GM23338 (cell line): ENCODE measurements around the gene FLNB. TPM values are rescaled to one million over a fixed set of nuclear protein-coding genes. Genes with fewer than 3 reads are reported as not detected.
A peak's percentile ranks its signal among the peaks of the same experiment; 100 is the strongest.

Experiments used
- ATAC-seq: fragments of 200-7000 bp; cut with Tn5 transposase; 3 replicates; pipeline ENCODE4 v1.9.1; 2020
- DNase-seq: peaks from one replicate; pipeline ENCODE4 v3.0.0-alpha.2; 2015; ENCODE audit warnings: low spot score
- H2AFZ ChIP-seq: fragments of 200-600 bp; sonication (generic); 2 replicates; pipeline ENCODE4 v1.8.0; 2016; ENCODE audit warnings: antibody characterized with exemption, mild to moderate bottlenecking, moderate library complexity
- H3F3A ChIP-seq: fragments of 200-600 bp; sonication (generic); replicated peaks from 2 replicates; pipeline ENCODE4 v1.8.0; 2017; ENCODE audit warnings: antibody characterized with exemption, mixed run types, low read depth
- H3K27ac ChIP-seq: fragments of 200-600 bp; sonication (generic); 2 replicates; pipeline ENCODE4 v1.6.1; 2016; ENCODE audit warnings: low read depth
- H3K27me3 ChIP-seq: fragments of 200-600 bp; sonication (generic); 2 replicates; pipeline ENCODE4 v1.8.0; 2016; ENCODE audit warnings: mild to moderate bottlenecking, mixed run types, moderate library complexity; ENCODE audit not compliant: insufficient read depth
- H3K36me3 ChIP-seq: fragments of 200-600 bp; sonication (generic); 2 replicates; pipeline ENCODE4 v1.8.0; 2016; ENCODE audit warnings: mild to moderate bottlenecking; ENCODE audit not compliant: insufficient read depth
- H3K4me1 ChIP-seq: fragments of 200-600 bp; sonication (generic); 2 replicates; pipeline ENCODE4 v1.8.0; 2016; ENCODE audit warnings: mild to moderate bottlenecking, moderate library complexity; ENCODE audit not compliant: insufficient read depth
- H3K4me2 ChIP-seq: fragments of 200-600 bp; sonication (generic); 2 replicates; pipeline ENCODE4 v1.7.1; 2017; ENCODE audit warnings: mixed run types
- H3K4me3 ChIP-seq: fragments of 200-600 bp; sonication (generic); 2 replicates; pipeline ENCODE4 v1.6.1; 2016; ENCODE audit warnings: mixed run types
- H3K79me2 ChIP-seq: fragments of 200-600 bp; sonication (generic); replicated peaks from 2 replicates; pipeline ENCODE4 v1.8.0; 2017; ENCODE audit warnings: mild to moderate bottlenecking; ENCODE audit not compliant: insufficient read depth
- H3K9me2 ChIP-seq: fragments of 200-600 bp; sonication (generic); 2 replicates; pipeline ENCODE4 v1.8.0; 2017; ENCODE audit not compliant: insufficient read depth
- H4K20me1 ChIP-seq: fragments of 200-600 bp; sonication (generic); replicated peaks from 2 replicates; pipeline ENCODE4 v1.8.0; 2017; ENCODE audit warnings: mild to moderate bottlenecking; ENCODE audit not compliant: insufficient read depth
- H3K27ac Mint-ChIP-seq: 2 replicates; pipeline ENCODE4 v1.8.0; 2020; ENCODE audit warnings: inconsistent platforms, mild to moderate bottlenecking, moderate library complexity, mixed read lengths
- H3K27me3 Mint-ChIP-seq: 3 replicates; pipeline ENCODE4 v1.8.0; 2022; ENCODE audit warnings: low read depth, mild to moderate bottlenecking, moderate library complexity, mixed read lengths, inconsistent platforms; ENCODE audit not compliant: insufficient read depth, poor library complexity
- H3K36me3 Mint-ChIP-seq: 3 replicates; pipeline ENCODE4 v1.8.0; 2021; ENCODE audit warnings: low read depth, mild to moderate bottlenecking, inconsistent platforms, moderate library complexity, mixed read lengths
- H3K4me1 Mint-ChIP-seq: 3 replicates; pipeline ENCODE4 v1.8.0; 2020; ENCODE audit warnings: mild to moderate bottlenecking, inconsistent platforms, mixed read lengths
- H3K4me3 Mint-ChIP-seq: 3 replicates; pipeline ENCODE4 v1.8.0; 2021; ENCODE audit warnings: moderate library complexity, mild to moderate bottlenecking, inconsistent platforms, mixed read lengths
- H3K9me3 Mint-ChIP-seq: 3 replicates; pipeline ENCODE4 v1.8.0; 2020; ENCODE audit warnings: moderate library complexity, mild to moderate bottlenecking, inconsistent platforms, mixed read lengths
- CREB1 ChIP-seq: fragments of 250-450 bp; sonication (Bioruptor Pico); IDR thresholded peaks from 2 replicates; pipeline ENCODE4 v1.5.0; 2020; ENCODE audit warnings: low read depth, mild to moderate bottlenecking, moderate library complexity
- EZH2 ChIP-seq: fragments of 200-600 bp; sonication (generic); IDR thresholded peaks from one replicate; pipeline ENCODE4 v1.8.0; 2017; ENCODE audit warnings: antibody characterized with exemption, mild to moderate bottlenecking, low read depth; ENCODE audit not compliant: unreplicated experiment
- EZH2phosphoT487 ChIP-seq: fragments of 200-600 bp; sonication (generic); IDR thresholded peaks from one replicate; pipeline ENCODE4 v1.8.1; 2018; ENCODE audit warnings: antibody characterized with exemption; ENCODE audit not compliant: unreplicated experiment
- JUNB ChIP-seq: IDR thresholded peaks from one replicate; pipeline ENCODE4 v1.6.1; 2016; ENCODE audit warnings: antibody characterized with exemption; ENCODE audit not compliant: unreplicated experiment
- NANOG ChIP-seq: IDR thresholded peaks from 2 replicates; pipeline ENCODE4 v1.6.1; 2016; ENCODE audit warnings: antibody characterized with exemption, borderline replicate concordance
- POLR2AphosphoS5 ChIP-seq: IDR thresholded peaks from 2 replicates; pipeline ENCODE4 v1.6.1; 2016; ENCODE audit warnings: antibody characterized with exemption, low read depth
- STAT1 ChIP-seq: IDR thresholded peaks from one replicate; pipeline ENCODE4 v1.6.1; 2016; ENCODE audit warnings: antibody characterized with exemption; ENCODE audit not compliant: unreplicated experiment
- ZNF114 ChIP-seq: fragments of 250-450 bp; sonication (Bioruptor Pico); IDR thresholded peaks from 2 replicates; pipeline ENCODE4 v1.5.0; 2020; ENCODE audit warnings: mild to moderate bottlenecking, moderate library complexity
- polyA plus RNA-seq: library from polyadenylated mRNA; unstranded; fragments of >200 nt; fragmentation: Nextera tagmentation; extraction: Ambion mirVana; gene quantifications from 2 replicates; pipeline ENCODE4 v1.2.1, GENCODE V29; 2016
- total RNA-seq: library from RNA; depleted of rRNA; stranded (reverse); fragments of >200 nt; shearing (Covaris generic); gene quantifications from 2 replicates; pipeline ENCODE4 v1.2.3, GENCODE V29; 2014
- TF ChIP-seq, protein P1 (sequence below): IDR thresholded peaks from one replicate; pipeline ENCODE4 v1.6.1; 2018; ENCODE audit warnings: antibody characterized with exemption; ENCODE audit not compliant: unreplicated experiment
- TF ChIP-seq, protein P2 (sequence below), 2 experiments: fragments of 200-600 bp in 1 of 2; sonication (generic) in 1 of 2; conservative IDR thresholded peaks; 2 replicates each; pipeline versions ENCODE4 v1.5.1 to v1.6.1; 2016 to 2017; ENCODE audit warnings: antibody characterized with exemption in 2 of 2, low read depth in 2 of 2, mild to moderate bottlenecking in 2 of 2, moderate library complexity in 1 of 2

The FLNB gene
- total and polyA plus RNA-seq, 2 experiments from 2014 or later, result 39.7 to 179 TPM

DNA sequence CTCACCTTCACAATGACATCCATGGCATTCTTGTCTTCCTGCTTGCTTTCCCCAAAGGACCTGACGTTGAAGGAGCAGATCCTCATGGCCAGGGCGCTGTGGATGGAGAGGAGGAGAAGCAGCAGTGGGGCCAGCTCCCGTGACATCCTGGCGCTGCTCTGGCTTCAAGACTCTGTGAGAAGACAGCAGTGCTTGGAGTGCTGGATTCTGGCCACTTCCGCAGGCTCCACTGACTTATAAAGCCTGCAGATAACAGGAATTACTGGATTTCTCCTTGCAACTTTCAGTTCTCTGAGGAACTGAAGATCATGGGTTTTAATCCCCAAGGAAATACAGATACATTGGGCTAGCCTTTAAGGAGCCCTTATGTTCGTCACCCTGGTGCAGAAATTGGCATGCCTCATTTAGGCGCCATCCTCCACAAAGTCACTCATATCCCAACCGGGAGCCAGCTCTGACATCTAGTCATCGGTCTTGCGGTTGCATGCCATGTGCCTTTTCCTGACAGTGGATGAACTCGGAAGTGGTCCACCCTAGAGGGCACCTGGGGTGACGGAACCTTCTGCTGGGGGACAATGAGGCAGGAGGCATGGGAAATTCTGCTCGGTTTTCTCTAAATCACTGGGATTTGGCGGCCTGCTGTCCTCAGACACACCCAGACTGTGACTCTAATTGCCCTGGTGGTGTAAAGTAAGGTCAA, 202.7 kb downstream of the FLNB start, which contains the start of gene DNASE1L3:
DNASE1L3 (minus strand) TSS at position 212 of the 700 bp plus-strand sequence; CDS start at position 146, 66 bp downstream.
- Histone ChIP-seq H3K4me2 (no peak within 1 kb of the TSS), H3K36me3 (no peaks in the 10 kb centered on the region), H3K4me1 (no peaks in the 10 kb centered on the region; the same call in 1 of the 2 replicates), H3K27me3 (no peaks in the 10 kb centered on the region), H3K79me2 (no peaks in the 10 kb centered on the region), H3K4me3 (no peak within 1 kb of the TSS), H3K27ac (no peak within 1 kb of the TSS), H3F3A (no peaks in the 10 kb centered on the region), H4K20me1 (no peaks in the 10 kb centered on the region), H3K9me2 (peaks cover 7% of the 10 kb centered on the region; the same call in 1 of the 2 replicates), H2AFZ (peak within 1 kb of the TSS; percentile 18; the same call in 1 of the 2 replicates)
- Mint-ChIP-seq H3K4me1 (no peaks in the 10 kb centered on the region), H3K9me3 (no peaks in the 10 kb centered on the region), H3K36me3 (no peaks in the 10 kb centered on the region), H3K4me3 (no peak within 1 kb of the TSS), H3K27ac (no peak within 1 kb of the TSS), H3K27me3 (no peaks in the 10 kb centered on the region)
- TF ChIP-seq JUNB, result no peak
- no peak for TF ChIP-seq STAT1
- no peak for TF ChIP-seq NANOG
- TF ChIP-seq POLR2AphosphoS5, result no peak
- TF ChIP-seq, protein P1, sequence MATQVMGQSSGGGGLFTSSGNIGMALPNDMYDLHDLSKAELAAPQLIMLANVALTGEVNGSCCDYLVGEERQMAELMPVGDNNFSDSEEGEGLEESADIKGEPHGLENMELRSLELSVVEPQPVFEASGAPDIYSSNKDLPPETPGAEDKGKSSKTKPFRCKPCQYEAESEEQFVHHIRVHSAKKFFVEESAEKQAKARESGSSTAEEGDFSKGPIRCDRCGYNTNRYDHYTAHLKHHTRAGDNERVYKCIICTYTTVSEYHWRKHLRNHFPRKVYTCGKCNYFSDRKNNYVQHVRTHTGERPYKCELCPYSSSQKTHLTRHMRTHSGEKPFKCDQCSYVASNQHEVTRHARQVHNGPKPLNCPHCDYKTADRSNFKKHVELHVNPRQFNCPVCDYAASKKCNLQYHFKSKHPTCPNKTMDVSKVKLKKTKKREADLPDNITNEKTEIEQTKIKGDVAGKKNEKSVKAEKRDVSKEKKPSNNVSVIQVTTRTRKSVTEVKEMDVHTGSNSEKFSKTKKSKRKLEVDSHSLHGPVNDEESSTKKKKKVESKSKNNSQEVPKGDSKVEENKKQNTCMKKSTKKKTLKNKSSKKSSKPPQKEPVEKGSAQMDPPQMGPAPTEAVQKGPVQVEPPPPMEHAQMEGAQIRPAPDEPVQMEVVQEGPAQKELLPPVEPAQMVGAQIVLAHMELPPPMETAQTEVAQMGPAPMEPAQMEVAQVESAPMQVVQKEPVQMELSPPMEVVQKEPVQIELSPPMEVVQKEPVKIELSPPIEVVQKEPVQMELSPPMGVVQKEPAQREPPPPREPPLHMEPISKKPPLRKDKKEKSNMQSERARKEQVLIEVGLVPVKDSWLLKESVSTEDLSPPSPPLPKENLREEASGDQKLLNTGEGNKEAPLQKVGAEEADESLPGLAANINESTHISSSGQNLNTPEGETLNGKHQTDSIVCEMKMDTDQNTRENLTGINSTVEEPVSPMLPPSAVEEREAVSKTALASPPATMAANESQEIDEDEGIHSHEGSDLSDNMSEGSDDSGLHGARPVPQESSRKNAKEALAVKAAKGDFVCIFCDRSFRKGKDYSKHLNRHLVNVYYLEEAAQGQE, result no peak
- no peak for TF ChIP-seq ZNF114
- TF ChIP-seq, protein P2, sequence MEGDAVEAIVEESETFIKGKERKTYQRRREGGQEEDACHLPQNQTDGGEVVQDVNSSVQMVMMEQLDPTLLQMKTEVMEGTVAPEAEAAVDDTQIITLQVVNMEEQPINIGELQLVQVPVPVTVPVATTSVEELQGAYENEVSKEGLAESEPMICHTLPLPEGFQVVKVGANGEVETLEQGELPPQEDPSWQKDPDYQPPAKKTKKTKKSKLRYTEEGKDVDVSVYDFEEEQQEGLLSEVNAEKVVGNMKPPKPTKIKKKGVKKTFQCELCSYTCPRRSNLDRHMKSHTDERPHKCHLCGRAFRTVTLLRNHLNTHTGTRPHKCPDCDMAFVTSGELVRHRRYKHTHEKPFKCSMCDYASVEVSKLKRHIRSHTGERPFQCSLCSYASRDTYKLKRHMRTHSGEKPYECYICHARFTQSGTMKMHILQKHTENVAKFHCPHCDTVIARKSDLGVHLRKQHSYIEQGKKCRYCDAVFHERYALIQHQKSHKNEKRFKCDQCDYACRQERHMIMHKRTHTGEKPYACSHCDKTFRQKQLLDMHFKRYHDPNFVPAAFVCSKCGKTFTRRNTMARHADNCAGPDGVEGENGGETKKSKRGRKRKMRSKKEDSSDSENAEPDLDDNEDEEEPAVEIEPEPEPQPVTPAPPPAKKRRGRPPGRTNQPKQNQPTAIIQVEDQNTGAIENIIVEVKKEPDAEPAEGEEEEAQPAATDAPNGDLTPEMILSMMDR (conservative IDR thresholded peaks at IDR 0.05; ENCODE audit: low read depth in 2 of 2), result no peak
- TF ChIP-seq EZH2phosphoT487, result no peak
- no peak for TF ChIP-seq EZH2
- no peak for TF ChIP-seq CREB1
- DNase-seq, result no peak
- ATAC-seq, result no peak
